GM18498 (cell line): ENCODE data around the gene NOL8.

Experiments used
- ATAC-seq: cut with Tn5 transposase; IDR thresholded peaks from one replicate; pipeline ENCODE4 v1.9.1; 2021; ENCODE audit warnings: mild to moderate bottlenecking, moderate library complexity; ENCODE audit not compliant: unreplicated experiment

The NOL8 gene

GRCh38 chr9:92325269-92325990 lies at the start of gene NOL8, which contains the start of gene CENPP:
TSS of gene NOL8 (minus strand) at chr9:92325350. CDS start at chr9:92324161, 1,189 bp downstream.
TSS of gene CENPP (plus strand) at chr9:92325953.
- ATAC-seq = peak; percentile 95

GRCh38 chr9:92373167-92373566 lies 48.0 kb upstream of the NOL8 start:
- ATAC-seq = no peak

DNA sequence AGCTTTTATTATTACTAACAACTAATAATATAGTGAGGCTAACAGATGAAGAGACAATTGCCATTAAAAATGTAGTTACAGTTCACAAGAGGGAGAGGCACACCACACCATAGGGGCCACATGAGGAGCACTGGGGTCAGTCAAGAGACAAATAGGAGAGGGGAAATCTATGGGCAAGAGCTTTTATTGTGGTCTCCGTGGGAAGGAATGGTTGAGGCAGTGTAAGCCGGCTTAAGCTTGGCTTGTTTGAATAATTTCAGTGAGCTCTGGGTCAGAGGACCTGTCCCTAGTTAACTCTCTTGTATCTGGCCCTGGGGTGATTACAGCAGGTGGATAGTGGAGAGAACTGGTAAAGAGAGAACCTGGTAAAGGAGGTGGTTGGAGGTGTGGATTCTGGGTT lies 43.9 kb upstream of the NOL8 start:
- no peak for ATAC-seq

GRCh38 chr9:92360083-92360482 lies 34.9 kb upstream of the NOL8 start:
- ATAC-seq = no peak

GRCh38 chr9:92359394-92359995 lies 34.3 kb upstream of the NOL8 start:
- no peak for ATAC-seq

DNA sequence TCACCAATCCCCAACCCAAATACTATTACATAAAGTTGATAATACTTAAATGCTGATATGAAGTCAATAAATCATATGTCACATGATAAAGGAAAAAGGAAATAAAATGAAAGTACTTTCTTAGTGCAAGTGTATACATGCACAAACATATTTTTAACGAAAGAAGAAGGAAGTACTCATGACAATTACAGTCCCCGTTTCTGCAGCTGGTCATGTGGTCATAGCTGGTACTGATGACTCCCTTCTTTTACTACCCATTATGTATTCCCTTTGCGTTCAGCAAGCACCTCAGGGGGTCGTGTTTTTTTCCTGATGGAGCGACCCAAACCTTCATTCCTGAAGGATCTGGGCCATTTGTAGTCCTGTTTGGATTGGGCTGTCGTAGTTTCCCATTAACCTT lies 27.9 kb upstream of the NOL8 start:
- no peak for ATAC-seq

GRCh38 chr9:92350740-92351133 lies 25.6 kb upstream of the NOL8 start:
- no peak for ATAC-seq

DNA sequence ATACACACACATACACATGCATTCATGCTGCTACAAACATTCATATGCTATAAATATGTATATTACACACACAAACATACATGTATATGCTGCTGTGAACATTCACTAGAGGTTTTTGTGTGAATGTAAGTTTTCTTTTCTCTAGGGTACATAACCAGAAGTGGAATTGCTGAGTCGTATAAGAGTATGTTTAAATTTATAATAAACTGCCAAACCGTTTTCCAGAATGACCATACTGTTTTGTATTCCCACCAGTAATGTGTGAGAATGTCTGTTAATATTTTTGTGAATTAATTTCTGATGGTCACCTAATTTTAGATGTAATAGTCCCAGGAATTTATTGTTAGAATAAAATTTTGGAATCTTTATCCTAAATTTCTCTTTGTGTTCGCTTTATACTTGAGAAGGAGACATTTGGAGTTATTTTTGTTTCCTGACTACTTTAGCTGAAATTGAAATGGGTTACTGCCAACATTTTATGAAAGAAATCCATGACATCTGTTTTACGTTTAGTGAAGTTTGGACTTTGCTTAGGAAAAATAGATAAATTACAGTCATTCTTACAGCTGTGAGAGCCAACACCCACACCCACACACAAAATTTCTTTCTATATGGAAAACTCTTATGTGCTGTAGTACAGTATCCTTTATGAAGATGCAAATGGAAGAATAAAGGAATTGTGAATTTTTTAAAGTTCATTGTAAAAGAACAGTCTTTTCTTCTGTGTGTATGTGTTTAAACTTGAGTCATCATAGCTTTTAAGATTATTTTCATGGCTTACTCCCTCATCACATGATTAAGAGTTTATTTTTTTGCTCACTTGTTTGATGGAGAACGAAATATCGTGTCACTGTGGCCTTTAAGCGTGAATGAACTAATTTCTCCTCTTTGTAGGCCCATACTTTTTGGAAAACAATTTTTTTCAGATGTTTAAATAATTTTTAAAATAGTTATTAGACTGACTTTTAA lies 24.9 kb upstream of the NOL8 start:
- no peak for ATAC-seq

DNA sequence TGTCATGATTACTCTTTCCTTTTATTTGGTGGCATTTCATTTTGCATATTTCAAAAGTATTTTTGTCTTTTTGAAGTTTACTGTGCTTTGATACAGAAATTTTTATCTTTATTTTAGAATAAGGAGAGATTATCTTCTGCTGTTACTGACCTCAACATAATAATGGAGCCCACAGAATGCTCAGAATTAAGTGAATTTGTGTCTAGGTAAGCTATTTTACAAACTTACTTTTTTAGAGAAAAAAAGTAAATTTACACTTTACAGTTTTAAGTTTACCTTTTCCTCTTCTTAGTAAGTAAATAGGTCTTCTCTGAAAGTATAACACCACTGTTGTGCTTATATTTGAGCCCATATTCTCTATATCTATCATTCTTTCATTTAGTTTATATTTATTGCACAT lies 20.4 kb upstream of the NOL8 start:
- no peak for ATAC-seq

DNA sequence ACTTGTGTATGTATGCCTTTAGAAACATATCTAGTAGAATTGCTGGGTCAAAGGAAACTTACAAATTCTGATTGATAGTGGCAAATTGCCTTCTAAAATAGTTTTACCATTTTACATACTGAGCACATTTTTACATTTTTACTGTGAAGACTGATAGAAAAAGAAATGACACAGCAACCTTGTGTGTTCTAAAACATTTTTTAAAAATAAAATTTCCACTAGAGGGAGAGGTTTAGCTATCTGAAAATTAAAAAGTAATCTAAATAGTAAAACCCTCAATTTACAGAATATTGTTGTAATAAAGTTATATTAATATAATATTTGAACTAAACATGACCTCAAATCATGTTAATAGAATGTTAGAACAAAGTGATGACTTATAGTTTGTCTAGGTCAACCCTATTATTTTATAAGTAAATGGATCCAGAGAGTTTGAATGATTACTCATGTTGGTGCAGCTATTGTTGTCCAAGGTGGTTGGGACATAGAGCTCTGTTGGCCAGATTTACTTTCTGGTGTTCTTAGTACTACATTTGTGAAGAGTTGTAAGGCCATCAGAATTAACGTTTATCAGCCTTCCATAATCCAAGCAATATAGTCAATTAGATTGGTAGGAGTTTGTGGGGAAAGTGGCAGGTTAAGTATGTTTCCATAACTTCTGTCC lies 17.8 kb upstream of the NOL8 start:
- no peak for ATAC-seq

DNA sequence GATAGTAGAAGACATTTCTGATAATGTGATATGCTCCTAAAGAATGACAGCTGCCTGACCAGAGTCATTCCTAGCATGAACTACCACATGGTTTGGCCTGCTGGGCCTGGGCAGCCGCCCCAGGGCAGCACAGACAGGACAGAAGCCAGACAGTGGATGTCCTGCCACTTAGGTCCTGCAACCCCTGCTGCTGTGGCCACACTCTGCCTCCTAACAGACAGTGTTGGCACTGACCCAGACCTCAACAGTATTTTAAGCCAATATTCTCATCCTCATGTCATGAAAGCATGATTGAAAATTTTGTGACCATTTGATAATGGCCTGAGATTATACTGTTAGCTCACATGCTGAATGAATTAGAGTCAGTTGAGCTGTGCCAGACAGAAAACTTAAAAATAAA lies 16.4 kb upstream of the NOL8 start:
- no peak for ATAC-seq

DNA sequence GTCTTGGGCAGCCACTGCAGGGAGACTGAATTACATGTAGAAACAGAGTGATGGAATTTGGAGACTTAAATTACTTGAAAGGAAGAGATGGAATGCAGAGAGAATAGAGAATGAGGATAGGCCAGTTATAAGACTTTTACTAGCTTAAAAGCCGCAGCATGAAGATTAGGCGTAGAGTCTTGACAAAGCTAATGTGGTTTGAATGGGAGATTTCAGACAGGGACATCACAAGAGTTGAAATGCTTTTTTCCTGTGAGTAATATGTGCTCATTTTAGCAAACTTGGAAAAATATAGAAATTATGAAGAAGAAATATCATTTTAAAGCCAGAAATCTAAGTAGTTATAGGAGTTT lies 8.1 kb upstream of the NOL8 start:
- ATAC-seq = no peak

DNA sequence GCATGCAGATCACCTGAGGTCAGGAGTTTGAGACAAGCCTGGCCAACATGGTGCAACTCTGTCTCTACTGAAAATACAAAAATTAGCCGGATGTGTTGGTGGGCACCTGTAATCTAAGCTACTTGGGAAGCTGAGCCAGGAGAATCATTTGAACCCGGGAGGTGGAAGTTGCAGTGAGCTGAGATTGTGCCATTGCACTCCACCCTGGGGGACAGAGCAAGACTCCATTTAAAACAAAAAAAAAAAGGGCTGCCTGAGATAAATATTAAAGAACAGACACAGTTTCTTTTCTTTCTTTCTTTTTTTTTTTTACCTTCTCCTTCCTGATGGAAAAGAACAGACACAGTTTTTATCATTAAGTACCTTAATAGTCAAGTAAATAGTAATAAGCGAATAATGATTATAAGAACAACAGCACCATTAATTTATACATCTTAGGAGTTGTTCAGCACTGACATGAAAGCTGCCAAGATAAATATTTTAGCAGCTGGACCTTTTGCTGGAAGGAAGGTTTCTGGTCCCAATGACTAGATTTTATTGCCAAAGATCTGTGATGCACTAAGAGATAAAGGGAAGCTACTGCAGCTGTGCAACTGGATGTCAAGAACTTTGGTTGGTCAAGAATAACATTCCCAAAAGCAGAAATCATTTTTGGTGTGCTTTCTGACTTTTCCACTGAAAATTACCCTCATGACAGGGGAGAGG lies 7.6 kb upstream of the NOL8 start:
- ATAC-seq = no peak

- no peak for ATAC-seq
Measured at GRCh38 chr9:92328225-92328624, 3.1 kb upstream of the NOL8 start.

DNA sequence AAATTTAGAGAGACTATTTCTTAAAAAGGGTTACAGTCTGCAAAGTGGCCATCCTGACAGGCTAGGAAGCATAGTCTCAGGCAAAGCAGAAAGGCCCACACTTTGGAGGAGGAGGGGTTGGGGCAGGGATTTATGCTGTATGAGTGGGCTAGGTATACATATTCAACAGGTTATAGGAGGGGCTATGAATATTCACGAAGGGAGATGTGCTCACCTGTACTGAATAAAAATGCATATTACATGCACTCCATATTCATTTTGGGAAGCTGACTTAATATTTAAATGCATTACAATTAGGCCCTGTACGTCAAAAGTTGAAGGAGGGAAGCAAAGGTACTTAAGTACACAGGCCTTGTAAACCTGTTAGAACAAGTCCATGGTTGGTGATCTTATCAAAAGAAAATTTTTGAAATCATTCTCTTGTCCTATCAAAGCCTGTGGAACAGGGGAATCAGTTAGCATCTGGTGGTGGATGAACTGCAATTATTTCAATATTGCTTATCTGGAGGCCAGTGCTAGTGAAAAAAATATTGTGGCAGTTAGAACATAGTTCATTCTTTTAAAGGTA lies 2.2 kb upstream of the NOL8 start:
- no peak for ATAC-seq

GRCh38 chr9:92325991-92326500 lies 896 bp upstream of the NOL8 start:
- ATAC-seq = no peak

DNA sequence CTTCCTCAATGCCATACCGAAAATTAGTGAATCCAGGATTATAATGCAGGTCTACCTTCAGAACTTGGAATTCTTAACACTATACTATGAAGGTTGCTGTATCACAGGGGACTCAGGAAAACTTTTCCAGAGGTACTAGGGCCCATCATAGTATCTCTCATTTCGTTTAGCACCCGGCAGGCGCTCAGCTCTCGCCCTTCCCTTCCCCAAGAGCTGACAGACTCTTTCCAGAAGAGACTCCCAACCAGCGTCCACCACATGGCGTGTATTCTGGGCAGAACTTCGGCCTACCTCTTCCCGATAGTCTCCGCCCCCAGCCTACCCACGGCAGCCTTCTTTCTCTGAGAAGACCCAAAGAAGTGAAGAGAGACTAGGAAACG lies 271 bp downstream of the NOL8 start:
- ATAC-seq = peak; percentile 13

- ATAC-seq = no peak
Measured at GRCh38 chr9:92324431-92324830, 719 bp downstream of the NOL8 start.

DNA sequence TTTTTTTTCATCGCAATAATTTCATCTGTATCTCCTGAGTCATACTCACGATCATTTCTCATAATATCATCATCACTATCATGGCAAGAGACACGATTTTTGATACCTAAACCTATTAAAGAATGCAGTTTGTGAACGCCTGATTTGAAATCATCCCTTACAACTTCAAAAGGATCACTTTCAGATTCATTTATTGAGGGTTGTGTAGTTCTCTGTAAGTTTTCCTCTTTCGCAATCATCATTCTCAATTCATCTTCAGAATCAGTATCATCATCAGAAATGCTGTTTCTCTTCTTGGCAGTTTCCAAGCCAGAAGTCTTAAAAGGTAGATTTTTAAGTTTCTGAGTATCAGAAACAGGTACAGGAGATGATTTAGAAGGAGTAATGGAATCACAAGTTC lies 9.7 kb downstream of the NOL8 start:
- ATAC-seq = no peak

- ATAC-seq = no peak
Measured at GRCh38 chr9:92313624-92314012, 11.5 kb downstream of the NOL8 start.
